Loucy (cell line): ENCODE results near the gene HELT.
"Not testable (repeated sequence)": the region's sequence is repeated elsewhere in the genome, so short reads cannot be mapped to it uniquely, and the experiment has no call there.

Source experiments
- H2AFZ ChIP-seq: fragments of 200-600 bp; sonication (generic); 2 replicates; pipeline ENCODE4 v1.6.0; 2016; ENCODE audit warnings: antibody characterized with exemption, mild to moderate bottlenecking, low read length, moderate library complexity
- H3F3A ChIP-seq: fragments of 200-600 bp; 2 replicates; pipeline ENCODE4 v1.6.0; 2016; ENCODE audit warnings: antibody characterized with exemption, low read depth, mild to moderate bottlenecking
- H3K27me3 ChIP-seq: fragments of 200-600 bp; sonication (generic); 2 replicates; pipeline ENCODE4 v1.6.1; 2014; ENCODE audit warnings: low read length, mild to moderate bottlenecking; ENCODE audit not compliant: insufficient read depth, poor library complexity, severe bottlenecking
- H3K36me3 ChIP-seq: fragments of 200-600 bp; sonication (generic); 2 replicates; pipeline ENCODE4 v1.6.1; 2016; ENCODE audit warnings: low read length; ENCODE audit not compliant: insufficient read depth
- H3K4me1 ChIP-seq: fragments of 200-600 bp; sonication (generic); 2 replicates; pipeline ENCODE4 v1.5.1; 2014; ENCODE audit warnings: low read length, mild to moderate bottlenecking; ENCODE audit not compliant: insufficient read depth, poor library complexity, severe bottlenecking
- H3K4me2 ChIP-seq: fragments of 200-600 bp; sonication (generic); 2 replicates; pipeline ENCODE4 v1.6.0; 2014; ENCODE audit warnings: antibody characterized with exemption, low read length, low read depth, mild to moderate bottlenecking; ENCODE audit not compliant: poor library complexity, severe bottlenecking
- H3K4me3 ChIP-seq: fragments of 200-600 bp; sonication (generic); 2 replicates; pipeline ENCODE4 v1.5.1; 2014; ENCODE audit warnings: low read length, mild to moderate bottlenecking, mixed read lengths; ENCODE audit not compliant: poor library complexity, severe bottlenecking
- H3K79me2 ChIP-seq: fragments of 200-600 bp; sonication (generic); 2 replicates; pipeline ENCODE4 v1.6.1; 2014; ENCODE audit warnings: low read length; ENCODE audit not compliant: insufficient read depth
- H3K9ac ChIP-seq: fragments of 200-600 bp; sonication (generic); 2 replicates; pipeline ENCODE4 v1.6.0; 2014; ENCODE audit warnings: mild to moderate bottlenecking, low read depth, low read length, moderate library complexity; ENCODE audit not compliant: poor library complexity, severe bottlenecking
- H3K9me2 ChIP-seq: fragments of 200-600 bp; sonication (generic); replicated peaks from 2 replicates; pipeline ENCODE4 v1.6.1; 2016; ENCODE audit warnings: low read depth, low read length, mixed read lengths
- H3K9me3 ChIP-seq: fragments of 200-600 bp; sonication (generic); 2 replicates; pipeline ENCODE4 v1.6.1; 2014; ENCODE audit warnings: mild to moderate bottlenecking, antibody characterized with exemption, low read length, low read depth; ENCODE audit not compliant: insufficient read depth
- H4K20me1 ChIP-seq: fragments of 200-600 bp; sonication (generic); 2 replicates; pipeline ENCODE4 v1.6.0; 2014; ENCODE audit warnings: antibody characterized with exemption, low read length, mild to moderate bottlenecking; ENCODE audit not compliant: insufficient read depth, poor library complexity, severe bottlenecking
- EZH2phosphoT487 ChIP-seq: fragments of 200-600 bp; IDR thresholded peaks from 2 replicates; pipeline ENCODE4 v1.6.1; 2018; ENCODE audit warnings: antibody characterized with exemption, mild to moderate bottlenecking, moderate library complexity, borderline replicate concordance
- TF ChIP-seq, protein P1 (sequence below): fragments of 200-600 bp; sonication (generic); conservative IDR thresholded peaks from 2 replicates; pipeline ENCODE4 v1.5.1; 2014; ENCODE audit warnings: mild to moderate bottlenecking, antibody characterized with exemption, low read length

The HELT gene

GRCh38 chr4:184987493-184988031, 30.7 kb upstream of the HELT start:
- Histone ChIP-seq H3K36me3 (no peaks in the 10 kb centered on the region), H3K4me2 (no peak overlapping the region), H3F3A (0 out of 2 replicates have a peak, but pooled peaks cover 3% of the 10 kb centered on the region), H4K20me1 (no peaks in the 10 kb centered on the region), H3K4me3 (no peak overlapping the region), H2AFZ (no peak overlapping the region), H3K4me1 (peaks cover 12% of the 10 kb centered on the region), H3K9ac (no peak overlapping the region), H3K27me3 (peaks cover 7% of the 10 kb centered on the region), H3K9me2 (no peaks in the 10 kb centered on the region), H3K9me3 (no peaks in the 10 kb centered on the region), H3K79me2 (no peaks in the 10 kb centered on the region)
- TF ChIP-seq, protein P1, sequence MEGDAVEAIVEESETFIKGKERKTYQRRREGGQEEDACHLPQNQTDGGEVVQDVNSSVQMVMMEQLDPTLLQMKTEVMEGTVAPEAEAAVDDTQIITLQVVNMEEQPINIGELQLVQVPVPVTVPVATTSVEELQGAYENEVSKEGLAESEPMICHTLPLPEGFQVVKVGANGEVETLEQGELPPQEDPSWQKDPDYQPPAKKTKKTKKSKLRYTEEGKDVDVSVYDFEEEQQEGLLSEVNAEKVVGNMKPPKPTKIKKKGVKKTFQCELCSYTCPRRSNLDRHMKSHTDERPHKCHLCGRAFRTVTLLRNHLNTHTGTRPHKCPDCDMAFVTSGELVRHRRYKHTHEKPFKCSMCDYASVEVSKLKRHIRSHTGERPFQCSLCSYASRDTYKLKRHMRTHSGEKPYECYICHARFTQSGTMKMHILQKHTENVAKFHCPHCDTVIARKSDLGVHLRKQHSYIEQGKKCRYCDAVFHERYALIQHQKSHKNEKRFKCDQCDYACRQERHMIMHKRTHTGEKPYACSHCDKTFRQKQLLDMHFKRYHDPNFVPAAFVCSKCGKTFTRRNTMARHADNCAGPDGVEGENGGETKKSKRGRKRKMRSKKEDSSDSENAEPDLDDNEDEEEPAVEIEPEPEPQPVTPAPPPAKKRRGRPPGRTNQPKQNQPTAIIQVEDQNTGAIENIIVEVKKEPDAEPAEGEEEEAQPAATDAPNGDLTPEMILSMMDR: no peak
- no peak for TF ChIP-seq EZH2phosphoT487

GRCh38 chr4:184988611-184989010, 29.7 kb upstream of the HELT start:
- Histone ChIP-seq H3K9me3 (no peaks in the 10 kb centered on the region), H3K36me3 (no peaks in the 10 kb centered on the region), H3K4me2 (no peak overlapping the region), H3K4me3 (no peak overlapping the region), H3K9ac (no peak overlapping the region), H3F3A (0 out of 2 replicates have a peak, but pooled peaks cover 3% of the 10 kb centered on the region), H4K20me1 (no peaks in the 10 kb centered on the region), H3K9me2 (no peaks in the 10 kb centered on the region), H3K27me3 (no peaks in the 10 kb centered on the region), H3K4me1 (peaks cover 4% of the 10 kb centered on the region), H3K79me2 (no peaks in the 10 kb centered on the region), H2AFZ (no peak overlapping the region)
- no peak for TF ChIP-seq EZH2phosphoT487
- TF ChIP-seq, protein P1: no peak

GRCh38 chr4:184989283-184989682, 29.0 kb upstream of the HELT start:
- H4K20me1 ChIP-seq, H3K9me3 ChIP-seq, H3K9ac ChIP-seq, H3F3A ChIP-seq, H3K4me1 ChIP-seq, H3K36me3 ChIP-seq, H2AFZ ChIP-seq, H3K4me3 ChIP-seq, H3K79me2 ChIP-seq, H3K9me2 ChIP-seq, H3K4me2 ChIP-seq, H3K27me3 ChIP-seq: not testable (repeated sequence)

GRCh38 chr4:184990131-184990530, 28.2 kb upstream of the HELT start:
- H4K20me1 ChIP-seq, H2AFZ ChIP-seq, H3K79me2 ChIP-seq, H3K9me3 ChIP-seq, H3K9me2 ChIP-seq, H3K27me3 ChIP-seq, H3K36me3 ChIP-seq, H3K9ac ChIP-seq, H3K4me3 ChIP-seq, H3K4me2 ChIP-seq, H3K4me1 ChIP-seq, H3F3A ChIP-seq: not testable (repeated sequence)
